Caco-2 (cell line): Measurements from ENCODE around the gene KCNMB1. TPM values are rescaled to one million over a fixed set of nuclear protein-coding genes. Genes with fewer than 3 reads are reported as not detected.

Source experiments
- BruUV-seq: library from RNA; stranded (reverse); fragments of 400-500 nt; replicated peaks from 2 replicates; lab custom pipeline; 2021; lab: Mats Ljungman, UMichigan
- CTCF ChIA-PET: fragments of 300-600 bp; sonication (Branson Sonifier 250); formaldehyde crosslinking; loops from one replicate; lab custom pipeline; 2022; ENCODE audit warnings: antibody characterized with exemption; lab: Charles Lee
- POLR2A ChIA-PET: fragments of 300-600 bp; sonication (Branson Sonifier 250); formaldehyde crosslinking; loops from one replicate; lab custom pipeline; 2022; ENCODE audit warnings: antibody characterized with exemption; lab: Charles Lee
- DNase-seq, 2 experiments: peaks; one replicate each; pipeline versions ENCODE4 v3.0.0 to v3.0.0-alpha.2; 2020 to 2022
- H3K27me3 ChIP-seq: replicated peaks from 2 replicates; pipeline ENCODE4 v1.6.0; 2011; ENCODE audit warnings: low read length; ENCODE audit not compliant: control insufficient read depth, insufficient read depth
- H3K36me3 ChIP-seq: 2 replicates; pipeline ENCODE4 v1.5.1; 2011; ENCODE audit warnings: low read length; ENCODE audit not compliant: control insufficient read depth, insufficient read depth
- H3K4me1 ChIP-seq: fragments of 250-450 bp; sonication (Bioruptor Pico); 2 replicates; pipeline ENCODE4 v1.5.1; 2020; ENCODE audit warnings: mild to moderate bottlenecking
- H3K4me3 ChIP-seq: 2 replicates; pipeline ENCODE4 v1.5.1; 2011; ENCODE audit warnings: low read depth, mild to moderate bottlenecking, control low read depth, low read length
- H3K9me3 ChIP-seq: fragments of 250-450 bp; sonication (Bioruptor Pico); 2 replicates; pipeline ENCODE4 v1.5.1; 2020; ENCODE audit warnings: mild to moderate bottlenecking, moderate library complexity
- H3K27ac Mint-ChIP-seq: one replicate; pipeline ENCODE4 v1.8.0; 2022; ENCODE audit warnings: mixed read lengths; ENCODE audit not compliant: unreplicated experiment
- H3K27me3 Mint-ChIP-seq: one replicate; pipeline ENCODE4 v1.8.0; 2022; ENCODE audit warnings: mixed read lengths; ENCODE audit not compliant: insufficient read depth, unreplicated experiment
- H3K36me3 Mint-ChIP-seq: one replicate; pipeline ENCODE4 v1.8.0; 2022; ENCODE audit warnings: mild to moderate bottlenecking, mixed read lengths; ENCODE audit not compliant: insufficient read depth, unreplicated experiment
- H3K4me1 Mint-ChIP-seq: one replicate; pipeline ENCODE4 v1.8.0; 2022; ENCODE audit warnings: low read depth, mixed read lengths; ENCODE audit not compliant: unreplicated experiment
- H3K4me3 Mint-ChIP-seq: one replicate; pipeline ENCODE4 v1.8.0; 2022; ENCODE audit warnings: mild to moderate bottlenecking, moderate library complexity, mixed read lengths; ENCODE audit not compliant: unreplicated experiment
- H3K9me3 Mint-ChIP-seq: one replicate; pipeline ENCODE4 v1.8.0; 2022; ENCODE audit warnings: mixed read lengths; ENCODE audit not compliant: unreplicated experiment
- intact Hi-C: fragments of 100-400 bp; cut with micrococcal nuclease; formaldehyde crosslinking; loops from one replicate; pipeline ENCODE4 v1.10.0; 2022; ENCODE audit not compliant: unreplicated experiment
- total RNA-seq: library from RNA; stranded (reverse); gene quantifications from 2 replicates; pipeline ENCODE4 v1.2.3, GENCODE V29; 2022
- TF ChIP-seq, protein P1 (sequence below), 2 experiments: fragments of 200-600 bp in 1 of 2; IDR thresholded peaks; 1 replicate in 1 of 2; 2 replicates in 1 of 2; pipeline versions ENCODE4 v1.5.1 to v1.8.0; 2011 to 2022; ENCODE audit warnings: antibody characterized with exemption in 1 of 2, control low read depth in 1 of 2, inconsistent platforms in 1 of 2, low read depth in 1 of 2, low read length in 1 of 2, mild to moderate bottlenecking in 1 of 2, moderate library complexity in 1 of 2; ENCODE audit not compliant: insufficient read depth in 1 of 2, severe bottlenecking in 1 of 2, unreplicated experiment in 1 of 2

The KCNMB1 gene
- total RNA-seq, 1 experiment from 2014 or later, result not detected

DNA sequence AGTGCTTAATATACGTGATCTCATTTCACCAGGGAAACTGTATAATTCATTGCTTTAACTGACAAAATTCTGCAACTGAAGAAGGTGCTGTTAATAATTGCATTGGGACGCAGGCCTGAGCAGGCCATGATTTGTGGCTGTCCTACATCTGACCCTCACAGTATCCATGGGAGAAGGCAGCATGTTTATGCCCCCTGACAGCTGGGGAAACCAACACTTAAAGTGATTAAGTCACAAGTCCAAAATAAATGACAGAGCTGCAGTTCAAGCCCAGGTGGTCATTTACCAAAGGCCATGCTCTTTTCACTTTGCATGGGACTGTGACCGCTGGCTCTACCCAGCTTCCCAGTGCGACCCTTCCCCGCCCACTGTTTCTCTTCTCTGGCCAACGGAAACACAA is 30.5 kb upstream of the KCNMB1 start:
- POLR2A ChIA-PET, result no interaction called here
- Histone ChIP-seq H3K4me3 (no peak overlapping the region), H3K4me1 (peaks cover 3% of the 10 kb centered on the region; the same call in 1 of the 2 replicates), H3K27me3 (no peaks in the 10 kb centered on the region; the same call in 1 of the 2 replicates), H3K36me3 (no peaks in the 10 kb centered on the region), H3K9me3 (0 out of 2 replicates have a peak, but pooled peaks cover 5% of the 10 kb centered on the region)
- peaks cover 17% of the 10 kb centered on the region for H3K27me3 Mint-ChIP-seq
- no TSS peak for BruUV-seq
- TF ChIP-seq, protein P1, sequence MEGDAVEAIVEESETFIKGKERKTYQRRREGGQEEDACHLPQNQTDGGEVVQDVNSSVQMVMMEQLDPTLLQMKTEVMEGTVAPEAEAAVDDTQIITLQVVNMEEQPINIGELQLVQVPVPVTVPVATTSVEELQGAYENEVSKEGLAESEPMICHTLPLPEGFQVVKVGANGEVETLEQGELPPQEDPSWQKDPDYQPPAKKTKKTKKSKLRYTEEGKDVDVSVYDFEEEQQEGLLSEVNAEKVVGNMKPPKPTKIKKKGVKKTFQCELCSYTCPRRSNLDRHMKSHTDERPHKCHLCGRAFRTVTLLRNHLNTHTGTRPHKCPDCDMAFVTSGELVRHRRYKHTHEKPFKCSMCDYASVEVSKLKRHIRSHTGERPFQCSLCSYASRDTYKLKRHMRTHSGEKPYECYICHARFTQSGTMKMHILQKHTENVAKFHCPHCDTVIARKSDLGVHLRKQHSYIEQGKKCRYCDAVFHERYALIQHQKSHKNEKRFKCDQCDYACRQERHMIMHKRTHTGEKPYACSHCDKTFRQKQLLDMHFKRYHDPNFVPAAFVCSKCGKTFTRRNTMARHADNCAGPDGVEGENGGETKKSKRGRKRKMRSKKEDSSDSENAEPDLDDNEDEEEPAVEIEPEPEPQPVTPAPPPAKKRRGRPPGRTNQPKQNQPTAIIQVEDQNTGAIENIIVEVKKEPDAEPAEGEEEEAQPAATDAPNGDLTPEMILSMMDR (IDR thresholded peaks at IDR 0.05; ENCODE audit: insufficient read depth in 1 of 2, low read depth in 1 of 2, low read length in 1 of 2, severe bottlenecking in 1 of 2, unreplicated experiment in 1 of 2), result no peak
- no peak overlapping the region for H3K4me3 Mint-ChIP-seq
- H3K36me3 Mint-ChIP-seq, result no peaks in the 10 kb centered on the region
- no peaks in the 10 kb centered on the region for H3K9me3 Mint-ChIP-seq
- no peak overlapping the region for H3K27ac Mint-ChIP-seq
- H3K4me1 Mint-ChIP-seq, result no peaks in the 10 kb centered on the region
- no peak for DNase-seq
- CTCF ChIA-PET, result interaction anchor here (0.5 kb wide), 1 partner anchor 190 kb away, joined by 3 read pairs; no protein-coding TSS in a partner anchor
- intact Hi-C loops, result loop anchor here (1.0 kb wide), 3 partner anchors 151 to 319 kb away; no protein-coding TSS in a partner anchor

DNA sequence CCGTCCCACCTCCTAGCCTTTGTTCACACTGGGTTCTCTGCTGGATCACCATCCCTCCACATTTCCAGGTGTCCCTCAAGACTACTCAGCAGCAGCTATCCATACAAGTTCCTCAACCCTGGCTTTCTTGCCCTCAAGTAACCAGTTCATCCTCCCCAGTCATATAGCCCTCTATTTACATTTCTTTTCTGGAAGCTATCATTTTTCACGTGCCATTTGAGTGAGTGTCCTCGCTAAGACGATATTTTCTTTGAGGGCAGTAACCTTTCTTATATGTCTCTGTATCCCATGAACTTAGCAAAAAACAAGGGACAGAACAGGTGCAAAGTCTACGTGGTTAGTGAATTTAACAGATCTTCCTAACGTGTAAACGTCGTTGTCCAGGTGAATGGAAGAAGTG is 29.6 kb upstream of the KCNMB1 start:
- Mint-ChIP-seq H3K4me3 (no peak overlapping the region), H3K36me3 (no peaks in the 10 kb centered on the region), H3K27ac (no peak overlapping the region), H3K9me3 (no peaks in the 10 kb centered on the region), H3K4me1 (no peaks in the 10 kb centered on the region), H3K27me3 (peaks cover 13% of the 10 kb centered on the region)
- H3K4me3 ChIP-seq, result no peak overlapping the region
- no peak for DNase-seq
- intact Hi-C loops, result no loop called here
- no peaks in the 10 kb centered on the region; the same call in 1 of the 2 replicates for H3K27me3 ChIP-seq
- no peaks in the 10 kb centered on the region for H3K36me3 ChIP-seq
- H3K4me1 ChIP-seq, result peaks cover 3% of the 10 kb centered on the region; the same call in 1 of the 2 replicates
- 0 out of 2 replicates have a peak, but pooled peaks cover 5% of the 10 kb centered on the region for H3K9me3 ChIP-seq
- ChIA-PET POLR2A (no interaction called here), CTCF (no interaction called here)
- BruUV-seq, result no TSS peak
- TF ChIP-seq, protein P1 (IDR thresholded peaks at IDR 0.05; ENCODE audit: insufficient read depth in 1 of 2, low read depth in 1 of 2, low read length in 1 of 2, severe bottlenecking in 1 of 2, unreplicated experiment in 1 of 2), result no peak

DNA sequence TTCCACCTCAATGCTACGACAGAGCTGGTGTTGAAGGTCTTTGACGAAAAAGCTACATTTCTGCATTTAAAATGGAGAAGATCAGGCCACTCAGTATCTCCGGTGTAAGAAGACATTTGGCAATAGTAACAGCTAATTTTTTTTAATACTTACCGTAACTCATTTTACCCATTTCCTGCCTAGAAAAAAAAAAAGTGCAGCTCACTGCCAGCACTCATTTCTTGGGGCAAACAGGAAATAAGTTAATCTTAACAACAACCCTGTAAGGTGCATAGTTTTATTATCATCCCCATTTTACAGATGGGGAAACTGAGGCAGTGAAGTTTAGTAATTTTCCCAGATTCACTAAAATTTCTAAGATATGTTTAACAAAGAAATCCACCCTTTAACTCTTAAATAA is 27.4 kb upstream of the KCNMB1 start:
- peaks cover 17% of the 10 kb centered on the region for H3K27me3 Mint-ChIP-seq
- no peak overlapping the region for H3K4me3 Mint-ChIP-seq
- intact Hi-C loops, result no loop called here
- no peaks in the 10 kb centered on the region for H3K9me3 Mint-ChIP-seq
- ChIA-PET CTCF (no interaction called here), POLR2A (no interaction called here)
- Histone ChIP-seq H3K27me3 (no peaks in the 10 kb centered on the region; the same call in 1 of the 2 replicates), H3K4me1 (peaks cover 3% of the 10 kb centered on the region; the same call in 1 of the 2 replicates), H3K36me3 (no peaks in the 10 kb centered on the region), H3K4me3 (no peak overlapping the region), H3K9me3 (0 out of 2 replicates have a peak, but pooled peaks cover 5% of the 10 kb centered on the region)
- no TSS peak for BruUV-seq
- no peaks in the 10 kb centered on the region for H3K36me3 Mint-ChIP-seq
- H3K27ac Mint-ChIP-seq, result no peak overlapping the region
- no peak for DNase-seq
- no peaks in the 10 kb centered on the region for H3K4me1 Mint-ChIP-seq
- TF ChIP-seq, protein P1 (IDR thresholded peaks at IDR 0.05; ENCODE audit: insufficient read depth in 1 of 2, low read depth in 1 of 2, low read length in 1 of 2, severe bottlenecking in 1 of 2, unreplicated experiment in 1 of 2), result no peak
